ENCODE results near the gene PRSS8. TPM values are rescaled to one million over a fixed set of nuclear protein-coding genes. Genes with fewer than 3 reads are reported as not detected.

The PRSS8 gene
- total RNA-seq, 1 donor from 2014 or later: not detected

- intact Hi-C loops (cut with micrococcal nuclease): no loop called here
Measured at GRCh38 chr16:31084584-31085302, 50.8 kb downstream of the PRSS8 start.

- intact Hi-C loops (cut with micrococcal nuclease): no loop called here
Measured at GRCh38 chr16:31083981-31084380, 51.5 kb downstream of the PRSS8 start.

- intact Hi-C loops (cut with micrococcal nuclease): no loop called here
Measured at GRCh38 chr16:31083556-31083955, 52.0 kb downstream of the PRSS8 start.

GRCh38 chr16:31083081-31083480, 52.4 kb downstream of the PRSS8 start:
- intact Hi-C loops (cut with micrococcal nuclease): no loop called here

- intact Hi-C loops (cut with micrococcal nuclease): no loop called here
Measured at GRCh38 chr16:31082368-31083045, 53.0 kb downstream of the PRSS8 start.

Other genes with a start within 250 kb of the PRSS8 start
- 26.3 and 26.7 TPM in 2 replicates for gene BCL7C, start 241.7 kb downstream of the PRSS8 start, total RNA-seq
- gene CTF1, start 239.1 kb downstream of the PRSS8 start, total RNA-seq: 0.12 and 0.39 TPM in 2 replicates
- gene FBXL19, start 212.2 kb downstream of the PRSS8 start, total RNA-seq: 24.8 and 28.5 TPM in 2 replicates
- 22.3 and 23.0 TPM in 2 replicates for gene ORAI3, start 186.7 kb downstream of the PRSS8 start, total RNA-seq
- 25.9 and 27.8 TPM in 2 replicates for gene SETD1A, start 178.0 kb downstream of the PRSS8 start, total RNA-seq
- gene HSD3B7, start 150.5 kb downstream of the PRSS8 start, total RNA-seq: 9.0 and 10.6 TPM in 2 replicates
- gene STX1B, start 125.1 kb downstream of the PRSS8 start, total RNA-seq: 1.5 and 1.6 TPM in 2 replicates
- gene STX4, start 102.2 kb downstream of the PRSS8 start, total RNA-seq: 93.7 and 102 TPM in 2 replicates
- 14.5 and 15.5 TPM in 2 replicates for gene ZNF668, start 61.5 kb downstream of the PRSS8 start, total RNA-seq
- gene ZNF646, start 61.3 kb downstream of the PRSS8 start, total RNA-seq: 31.3 and 33.0 TPM in 2 replicates
- gene PRSS53, start 46.8 kb downstream of the PRSS8 start, total RNA-seq: 4.1 and 5.5 TPM in 2 replicates
- gene VKORC1, start 40.9 kb downstream of the PRSS8 start, total RNA-seq: 61.1 and 63.1 TPM in 2 replicates
- 24.6 and 25.4 TPM in 2 replicates for gene BCKDK, start 27.3 kb downstream of the PRSS8 start, total RNA-seq
- gene KAT8, start 18.1 kb downstream of the PRSS8 start, total RNA-seq: 53.5 and 55.4 TPM in 2 replicates
- gene PRSS36, start 14.3 kb upstream of the PRSS8 start, total RNA-seq: 1.1 and 2.1 TPM in 2 replicates
- gene FUS, start 44.4 kb upstream of the PRSS8 start, total RNA-seq: 718 and 732 TPM in 2 replicates
- 96.1 and 98.3 TPM in 2 replicates for gene PYCARD, start 67.0 kb upstream of the PRSS8 start, total RNA-seq
- 0.12 TPM in 1 of 2 replicates, not detected in the other for gene TRIM72, start 78.4 kb upstream of the PRSS8 start, total RNA-seq
- gene PYDC1, start 81.4 kb upstream of the PRSS8 start, total RNA-seq: not detected in 2 replicates
- 88.2 and 91.3 TPM in 2 replicates for gene ITGAM, start 124.2 kb upstream of the PRSS8 start, total RNA-seq
- gene ITGAX, start 219.4 kb upstream of the PRSS8 start, total RNA-seq: 137 and 142 TPM in 2 replicates